A673 (cell line): Measurements from ENCODE around the gene ZNF277.

Experiments
- CTCF ChIP-seq: fragments of 300-800, 200-600 bp; sonication (generic); conservative IDR thresholded peaks from 2 replicates; pipeline ENCODE4 v1.5.1; 2017; ENCODE audit warnings: low read depth, mild to moderate bottlenecking, antibody characterized with exemption, low read length, moderate library complexity, mixed read lengths
- EZH2 ChIP-seq: fragments of 200-600 bp; sonication (generic); IDR thresholded peaks from 2 replicates; pipeline ENCODE4 v1.6.1; 2017; ENCODE audit warnings: borderline replicate concordance, low read depth, mild to moderate bottlenecking, mixed read lengths, antibody characterized with exemption, low read length; ENCODE audit not compliant: poor library complexity, severe bottlenecking

DNA sequence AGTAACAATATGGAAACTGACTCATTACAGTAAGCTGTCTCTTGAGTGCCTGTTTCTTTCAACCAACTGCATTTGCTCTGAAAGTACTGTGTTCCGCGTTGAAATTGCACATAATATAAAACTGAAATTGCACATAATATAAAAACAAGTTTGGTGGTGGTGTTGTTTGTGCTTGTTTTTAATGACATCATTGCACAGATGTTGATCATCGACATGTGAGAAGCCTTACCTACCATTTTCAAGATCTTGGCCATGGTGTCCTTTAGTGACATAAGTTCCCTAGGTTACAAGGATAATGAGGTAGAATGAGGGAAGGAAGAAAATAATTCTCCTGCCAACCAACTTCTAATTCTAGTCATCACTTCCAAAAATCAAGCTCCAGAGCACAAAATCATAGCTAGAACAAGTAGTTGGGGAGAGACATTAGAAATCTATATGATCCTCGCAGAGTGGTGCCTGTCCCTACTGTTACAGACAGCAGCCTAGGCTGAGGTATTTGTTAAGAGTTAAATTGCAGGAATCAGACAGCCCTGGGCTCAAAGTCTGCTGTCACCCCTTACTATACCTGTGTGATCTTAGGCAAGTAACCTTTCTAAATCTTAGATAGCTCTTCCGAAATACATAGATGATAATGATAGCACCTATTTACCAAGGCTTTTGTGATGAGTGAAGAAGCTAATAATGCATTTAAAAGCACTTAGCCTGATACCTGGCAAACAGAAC is 29.6 kb upstream of the ZNF277 start:
- TF ChIP-seq CTCF (no peak), EZH2 (no peak)
